HG03060 (cell line): ENCODE measurements around the gene PRUNE2.
"Not testable (repeated sequence)": the region's sequence is repeated elsewhere in the genome, so short reads cannot be mapped to it uniquely, and the experiment has no call there.

Experiments
- ATAC-seq: cut with Tn5 transposase; IDR thresholded peaks from one replicate; pipeline ENCODE4 v1.9.1; 2021; ENCODE audit warnings: low read depth, moderate number of reproducible peaks; ENCODE audit not compliant: unreplicated experiment

The PRUNE2 gene, protein sequence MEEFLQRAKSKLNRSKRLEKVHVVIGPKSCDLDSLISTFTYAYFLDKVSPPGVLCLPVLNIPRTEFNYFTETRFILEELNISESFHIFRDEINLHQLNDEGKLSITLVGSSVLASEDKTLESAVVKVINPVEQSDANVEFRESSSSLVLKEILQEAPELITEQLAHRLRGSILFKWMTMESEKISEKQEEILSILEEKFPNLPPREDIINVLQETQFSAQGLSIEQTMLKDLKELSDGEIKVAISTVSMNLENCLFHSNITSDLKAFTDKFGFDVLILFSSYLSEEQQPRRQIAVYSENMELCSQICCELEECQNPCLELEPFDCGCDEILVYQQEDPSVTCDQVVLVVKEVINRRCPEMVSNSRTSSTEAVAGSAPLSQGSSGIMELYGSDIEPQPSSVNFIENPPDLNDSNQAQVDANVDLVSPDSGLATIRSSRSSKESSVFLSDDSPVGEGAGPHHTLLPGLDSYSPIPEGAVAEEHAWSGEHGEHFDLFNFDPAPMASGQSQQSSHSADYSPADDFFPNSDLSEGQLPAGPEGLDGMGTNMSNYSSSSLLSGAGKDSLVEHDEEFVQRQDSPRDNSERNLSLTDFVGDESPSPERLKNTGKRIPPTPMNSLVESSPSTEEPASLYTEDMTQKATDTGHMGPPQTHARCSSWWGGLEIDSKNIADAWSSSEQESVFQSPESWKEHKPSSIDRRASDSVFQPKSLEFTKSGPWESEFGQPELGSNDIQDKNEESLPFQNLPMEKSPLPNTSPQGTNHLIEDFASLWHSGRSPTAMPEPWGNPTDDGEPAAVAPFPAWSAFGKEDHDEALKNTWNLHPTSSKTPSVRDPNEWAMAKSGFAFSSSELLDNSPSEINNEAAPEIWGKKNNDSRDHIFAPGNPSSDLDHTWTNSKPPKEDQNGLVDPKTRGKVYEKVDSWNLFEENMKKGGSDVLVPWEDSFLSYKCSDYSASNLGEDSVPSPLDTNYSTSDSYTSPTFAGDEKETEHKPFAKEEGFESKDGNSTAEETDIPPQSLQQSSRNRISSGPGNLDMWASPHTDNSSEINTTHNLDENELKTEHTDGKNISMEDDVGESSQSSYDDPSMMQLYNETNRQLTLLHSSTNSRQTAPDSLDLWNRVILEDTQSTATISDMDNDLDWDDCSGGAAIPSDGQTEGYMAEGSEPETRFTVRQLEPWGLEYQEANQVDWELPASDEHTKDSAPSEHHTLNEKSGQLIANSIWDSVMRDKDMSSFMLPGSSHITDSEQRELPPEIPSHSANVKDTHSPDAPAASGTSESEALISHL (N-terminal part only)

DNA sequence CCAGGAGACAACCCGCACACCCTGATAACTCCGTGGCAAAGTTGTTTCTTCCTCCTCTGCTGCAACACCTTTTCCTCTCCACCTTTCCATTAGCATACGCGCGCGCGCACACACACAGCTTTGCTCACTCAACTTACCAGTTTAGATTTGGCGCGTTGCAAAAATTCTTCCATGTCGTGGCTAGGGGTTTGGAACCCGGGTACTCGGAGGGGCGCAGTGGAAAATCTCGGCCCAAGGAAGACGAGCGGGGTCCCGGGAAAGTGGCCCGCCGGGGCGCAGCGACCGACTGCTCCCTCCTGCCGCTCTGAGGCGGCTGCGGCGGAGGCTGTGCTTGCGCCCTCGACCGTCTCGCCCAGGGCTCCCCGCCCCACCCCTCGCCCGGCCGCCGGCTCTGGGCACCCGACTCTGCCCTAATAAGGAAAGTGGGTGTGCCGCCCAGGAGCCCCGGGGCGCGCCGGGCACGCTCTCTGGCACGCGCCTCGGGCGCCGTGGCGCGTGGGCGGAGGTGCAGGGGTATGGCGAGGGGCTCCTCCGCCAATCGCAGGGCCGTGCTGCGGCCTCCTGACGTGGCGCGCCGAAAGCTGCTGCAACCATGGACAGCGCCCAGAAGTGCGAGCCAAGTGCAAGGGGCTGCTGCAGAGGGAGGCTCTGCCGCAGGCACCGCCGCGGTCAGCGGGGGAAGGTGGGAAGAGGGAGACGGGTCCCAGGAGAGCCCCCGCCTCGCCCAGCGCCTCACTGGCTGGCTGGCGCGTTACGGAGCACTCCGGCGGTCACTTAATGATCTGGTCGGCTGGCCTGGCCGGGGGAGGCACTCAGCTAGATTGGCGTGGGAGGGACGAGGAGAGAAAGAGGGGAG is at the start of gene PRUNE2:
Gene PRUNE2, minus strand, starts transcription at position 324 of the 856 bp plus-strand sequence. Its CDS starts 151 bp downstream, at position 173.
- ATAC-seq = no peak

DNA sequence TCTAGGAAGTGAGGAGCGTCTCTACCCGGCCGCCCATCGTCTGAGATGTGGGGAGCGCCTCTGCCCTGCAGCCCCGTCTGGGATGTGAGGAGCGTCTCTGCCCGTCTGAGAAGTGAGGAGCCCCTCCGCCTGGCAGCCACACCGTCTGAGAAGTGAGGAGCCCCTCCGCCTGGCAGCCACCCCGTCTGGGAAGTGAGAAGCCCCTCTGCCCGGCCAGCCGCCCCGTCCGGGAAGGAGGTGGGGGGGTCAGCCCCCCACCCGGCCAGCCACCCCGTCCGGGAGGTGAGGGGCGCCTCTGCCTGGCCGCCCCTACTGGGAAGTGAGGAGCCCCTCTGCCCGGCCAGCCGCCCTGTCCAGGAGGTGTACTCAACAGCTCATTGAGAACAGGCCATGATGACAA is 49.5 kb upstream of the PRUNE2 start:
- ATAC-seq = not testable (repeated sequence)

DNA sequence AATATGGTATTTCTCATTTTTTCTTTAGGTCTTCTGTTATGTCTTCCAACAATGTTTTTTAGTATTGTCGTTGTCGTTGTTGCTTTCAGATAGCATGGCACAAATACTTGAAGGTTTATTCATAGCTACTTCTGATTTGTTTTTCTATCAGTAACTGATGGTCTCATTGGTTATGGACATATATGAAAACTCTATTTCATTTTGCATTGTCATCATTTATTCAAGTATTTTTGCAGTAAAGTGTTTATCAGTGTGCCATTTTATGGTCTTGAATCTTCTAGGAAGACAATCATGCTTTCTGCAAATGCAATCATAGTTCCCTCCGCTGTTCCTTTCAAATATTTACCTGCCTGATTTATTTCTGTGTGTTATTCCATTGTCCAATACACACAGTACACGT is 44.0 kb upstream of the PRUNE2 start:
- no peak for ATAC-seq

DNA sequence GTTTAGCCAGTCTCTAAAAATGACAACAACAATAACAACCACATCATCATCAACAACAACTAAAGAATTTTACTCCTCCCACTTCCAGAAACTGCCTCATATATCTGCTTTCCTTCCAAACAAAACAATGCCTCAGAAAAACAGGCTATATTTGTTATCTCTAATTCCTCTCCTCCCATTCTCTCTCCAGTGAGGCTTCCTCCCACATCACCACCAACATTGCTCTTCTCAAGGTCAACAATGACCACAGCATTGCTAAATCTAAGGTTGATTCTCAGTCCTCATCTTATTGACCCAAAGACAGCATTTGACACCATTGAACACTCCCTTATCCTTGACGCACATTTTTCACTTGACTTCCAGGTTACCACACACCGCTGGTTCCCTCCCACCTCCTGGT is 38.1 kb upstream of the PRUNE2 start:
- ATAC-seq = no peak

DNA sequence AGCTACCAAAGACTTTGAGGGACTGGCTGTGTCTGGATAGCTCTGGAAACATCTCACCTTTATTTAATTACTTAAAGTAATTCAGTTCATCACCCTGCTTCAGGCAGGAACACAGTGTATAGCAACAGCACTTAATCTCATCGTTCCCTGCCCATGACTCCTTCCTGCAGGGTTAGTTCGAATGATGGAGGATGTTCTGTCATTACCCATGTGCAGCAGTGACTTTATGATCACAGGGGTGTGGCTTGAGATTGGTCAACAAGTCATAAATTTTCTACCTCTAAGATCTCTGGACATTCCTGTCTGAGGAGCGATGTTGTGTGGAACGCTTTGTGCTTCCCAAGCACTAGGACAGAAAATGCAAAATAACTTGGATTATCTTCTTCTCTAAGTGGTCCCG is 37.1 kb upstream of the PRUNE2 start:
- no peak for ATAC-seq

DNA sequence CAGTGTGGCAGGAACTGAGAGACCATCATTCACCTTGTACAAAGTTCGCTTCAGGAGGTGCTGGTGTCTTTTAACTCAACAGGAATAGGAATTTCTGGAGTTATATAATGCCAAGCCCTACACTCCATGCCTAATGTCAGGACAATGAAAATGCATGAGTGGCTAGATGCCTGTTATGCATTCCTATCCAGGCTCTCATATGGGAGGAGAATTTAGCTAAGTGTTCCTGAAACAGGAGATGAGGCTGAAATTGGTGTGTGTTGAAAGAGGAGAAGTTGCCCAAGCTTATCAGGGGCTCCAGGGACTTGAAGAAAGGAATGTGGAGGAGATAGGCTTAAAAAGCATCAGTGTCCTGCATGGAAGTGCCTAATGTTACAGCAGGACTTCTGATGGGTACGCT is 26.8 kb upstream of the PRUNE2 start:
- no peak for ATAC-seq

DNA sequence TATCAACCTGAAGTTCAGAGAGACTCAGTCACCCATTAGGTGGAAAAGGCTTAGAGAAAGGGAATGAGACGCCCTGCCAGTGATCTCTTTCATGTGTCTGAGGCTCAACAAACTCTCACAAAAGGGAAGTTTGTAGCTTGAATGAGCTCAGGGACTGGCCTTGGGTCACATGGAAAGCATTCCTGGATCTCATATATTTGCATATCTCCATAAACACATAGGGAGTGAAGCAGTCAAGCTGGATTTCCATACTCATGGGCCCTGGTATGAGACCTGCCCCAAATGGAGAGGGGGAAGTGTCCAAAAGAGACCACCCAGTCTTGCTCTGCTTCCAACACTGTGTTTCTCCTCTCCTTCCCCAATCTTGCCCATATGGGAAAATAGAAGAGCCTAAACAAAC is 26.4 kb upstream of the PRUNE2 start:
- ATAC-seq = no peak

DNA sequence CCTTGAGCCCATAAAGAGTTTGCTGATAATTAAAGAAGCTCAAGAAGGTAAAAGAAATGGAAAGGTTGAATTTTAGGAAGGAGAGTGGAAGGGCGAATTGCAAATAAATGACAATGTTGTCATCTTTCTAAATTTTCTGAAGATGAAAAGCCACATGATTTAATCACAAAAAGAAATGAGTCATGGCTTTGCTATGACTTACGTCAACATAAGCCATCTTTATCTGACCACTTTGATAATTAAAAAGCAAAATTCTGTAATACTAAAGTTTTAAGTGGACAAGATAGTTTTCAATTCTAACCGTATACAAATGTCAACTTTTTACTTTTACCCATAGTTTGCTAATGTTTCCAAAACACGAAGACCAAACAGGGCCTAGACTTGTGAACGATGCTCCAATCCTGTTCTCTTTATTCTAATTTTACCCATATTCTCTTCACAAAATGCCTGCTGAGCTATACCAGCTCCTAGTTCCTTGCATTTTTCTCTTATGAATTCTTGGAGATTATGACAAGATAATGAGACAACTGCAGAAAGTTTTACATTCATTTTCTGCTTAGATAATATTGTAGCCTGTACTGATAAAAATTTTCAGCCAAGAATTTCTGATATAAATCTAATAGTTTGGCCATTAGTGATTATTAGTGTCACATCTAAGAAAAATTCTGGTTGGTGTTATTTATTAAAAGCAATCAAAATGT is 21.8 kb upstream of the PRUNE2 start:
- no peak for ATAC-seq

DNA sequence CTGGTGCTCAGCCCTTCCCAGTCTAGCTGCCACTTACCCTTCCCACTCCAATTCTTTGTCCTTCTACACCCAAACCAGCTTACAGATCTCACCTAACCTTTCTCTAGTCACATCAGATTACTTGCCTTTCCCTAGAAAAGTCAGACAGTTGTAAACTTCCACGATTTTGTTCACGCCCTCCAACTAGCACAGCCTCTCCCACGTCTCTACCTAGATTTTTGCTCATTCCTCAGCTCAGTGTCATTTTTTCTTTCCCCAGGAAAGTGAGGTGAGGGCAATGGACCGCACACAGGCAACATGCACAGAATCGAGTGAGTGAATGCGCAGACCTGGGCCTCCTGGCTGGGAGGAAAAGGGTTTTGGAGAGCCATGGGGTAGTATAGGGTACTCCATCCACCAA is 20.9 kb upstream of the PRUNE2 start:
- ATAC-seq = no peak

DNA sequence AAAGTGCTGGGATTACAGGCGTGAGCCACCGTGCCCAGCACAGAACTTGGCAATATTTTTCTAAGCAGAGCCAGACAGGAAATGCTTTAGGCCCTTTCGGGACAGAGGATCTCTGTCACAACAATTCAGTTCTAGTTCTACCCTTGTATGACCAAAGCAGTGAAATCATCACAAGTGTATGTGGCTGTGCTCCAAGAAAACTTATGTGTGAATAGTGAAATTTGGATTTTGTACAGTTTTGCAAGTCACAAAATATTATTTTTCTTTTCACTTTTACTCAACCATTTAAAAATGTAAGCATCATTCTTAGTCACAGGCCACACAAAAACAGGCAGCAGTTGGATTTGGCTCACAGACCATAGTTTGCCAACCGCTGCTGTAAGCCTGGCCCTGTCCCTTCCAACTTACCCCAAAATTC is 20.4 kb upstream of the PRUNE2 start:
- ATAC-seq = no peak

DNA sequence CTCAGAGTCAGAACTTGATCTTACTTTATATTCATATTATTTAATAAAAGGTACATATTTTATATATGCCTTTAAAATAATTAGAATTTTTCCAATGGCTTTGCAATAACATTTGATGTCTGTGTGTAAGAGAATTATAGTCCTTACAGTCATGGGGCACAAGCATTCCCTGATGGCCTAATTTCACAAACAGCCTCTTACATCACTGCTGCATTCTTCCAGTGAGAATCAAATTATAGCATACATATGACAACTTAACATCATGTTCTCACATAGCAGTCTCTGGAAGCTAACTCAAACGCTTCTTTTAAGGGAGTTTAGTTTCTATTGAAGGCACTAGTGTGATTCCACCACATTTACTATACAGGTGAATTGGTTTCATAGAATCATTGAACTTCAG is 15.3 kb upstream of the PRUNE2 start:
- no peak for ATAC-seq

DNA sequence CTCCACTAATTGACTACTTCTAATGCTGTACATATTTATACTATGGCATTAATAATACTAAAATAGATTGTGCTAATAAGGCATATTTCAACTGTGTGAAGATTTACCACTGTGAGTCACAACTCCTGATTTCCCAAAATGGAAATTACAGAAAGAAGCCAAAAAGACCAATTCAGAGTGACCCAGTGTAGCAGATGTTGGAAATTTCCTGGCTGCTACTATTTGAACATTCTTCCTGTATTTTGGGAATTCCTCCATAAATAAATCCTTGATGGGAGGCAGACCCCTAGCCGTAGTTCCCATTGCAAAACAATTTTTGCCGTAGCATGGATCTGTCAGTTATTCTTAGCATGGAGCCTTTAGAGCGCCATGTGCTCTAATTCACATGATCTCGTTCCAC is 11.4 kb upstream of the PRUNE2 start:
- no peak for ATAC-seq

DNA sequence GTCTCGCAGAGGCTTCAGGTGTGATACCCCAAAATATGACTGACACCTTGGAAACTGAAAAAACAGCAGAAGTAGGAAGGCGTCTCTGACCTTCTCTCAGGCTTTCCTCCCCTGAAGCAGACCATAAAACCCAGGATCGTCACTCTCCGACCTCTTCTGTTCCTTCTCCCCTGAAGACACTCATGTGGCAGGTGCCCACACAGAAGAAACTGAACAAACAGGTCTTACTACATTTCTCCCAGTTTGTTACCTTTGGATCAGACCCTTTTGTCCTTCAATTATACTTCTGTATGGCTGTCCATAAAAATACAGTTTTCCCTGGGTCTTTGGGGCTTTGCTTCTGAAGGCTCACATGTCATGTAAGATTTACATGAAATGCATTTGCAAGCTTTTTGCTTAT is 10.3 kb upstream of the PRUNE2 start:
- no peak for ATAC-seq

DNA sequence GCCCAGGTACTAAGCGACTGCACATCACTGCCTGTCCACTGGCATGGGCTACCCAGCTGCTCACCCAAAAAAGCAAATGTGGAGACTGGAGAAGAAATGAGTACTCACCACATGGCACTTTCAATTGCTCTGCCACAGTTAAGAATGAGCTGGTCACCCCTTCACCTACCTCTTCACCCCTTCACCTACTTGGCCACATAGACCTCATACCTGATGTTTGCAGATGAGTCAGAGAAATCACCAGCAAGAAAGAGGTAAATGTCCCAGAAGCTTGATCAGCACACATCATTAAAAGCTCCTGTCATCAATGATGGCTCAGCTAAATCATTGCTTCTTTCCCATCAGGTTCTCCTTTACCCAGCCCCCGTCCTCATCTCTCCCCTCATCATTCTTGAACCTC is 7.6 kb upstream of the PRUNE2 start:
- ATAC-seq = no peak

DNA sequence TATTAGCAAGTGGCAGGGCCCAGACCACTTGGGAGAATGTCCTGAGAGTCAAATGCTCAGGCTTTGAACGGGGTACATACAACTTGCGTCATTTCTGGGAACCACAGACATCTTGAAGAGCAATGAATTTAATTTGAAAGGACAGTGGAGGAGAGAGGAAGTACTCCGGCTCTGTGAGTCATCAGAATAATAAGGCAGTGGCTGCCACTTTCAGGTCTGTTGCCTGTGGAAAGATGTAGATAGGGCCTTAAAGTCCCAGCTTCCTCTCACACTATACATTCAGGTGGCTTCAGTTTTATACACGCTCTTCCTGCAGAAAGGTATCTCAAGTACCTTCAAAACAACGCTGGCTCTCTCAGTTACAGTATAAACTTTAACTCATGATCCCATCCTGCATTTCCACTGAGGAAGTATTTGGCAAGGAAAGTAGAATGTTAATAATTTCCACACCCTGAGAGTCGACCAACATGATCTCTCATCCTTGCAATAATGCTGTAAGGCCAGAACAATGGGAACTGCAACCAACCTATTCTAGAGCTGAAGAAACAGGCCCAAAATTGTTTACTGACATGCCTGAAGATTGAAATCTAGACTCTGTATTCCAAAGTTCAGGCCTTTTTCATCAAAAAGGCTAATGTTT is 6.8 kb upstream of the PRUNE2 start:
- peak; percentile 62 for ATAC-seq

DNA sequence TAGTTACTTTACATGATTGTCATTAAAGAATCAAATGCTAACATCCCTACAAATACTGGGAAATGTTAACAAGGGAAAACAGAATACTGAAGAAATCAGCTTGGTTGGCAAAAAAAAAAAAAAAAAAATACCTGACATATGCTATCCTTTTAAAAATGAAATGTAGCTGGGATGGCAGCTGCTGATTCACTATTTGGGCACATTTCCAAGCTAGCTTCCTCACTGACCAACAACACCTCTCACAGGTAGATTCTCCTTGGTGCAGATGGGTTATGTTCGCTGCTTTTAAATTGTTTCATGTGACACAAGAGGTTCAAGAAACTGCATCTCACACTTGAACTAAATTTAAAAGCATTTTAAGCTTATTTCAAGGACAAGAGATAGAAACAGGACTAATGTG is 6.1 kb upstream of the PRUNE2 start:
- ATAC-seq = no peak

DNA sequence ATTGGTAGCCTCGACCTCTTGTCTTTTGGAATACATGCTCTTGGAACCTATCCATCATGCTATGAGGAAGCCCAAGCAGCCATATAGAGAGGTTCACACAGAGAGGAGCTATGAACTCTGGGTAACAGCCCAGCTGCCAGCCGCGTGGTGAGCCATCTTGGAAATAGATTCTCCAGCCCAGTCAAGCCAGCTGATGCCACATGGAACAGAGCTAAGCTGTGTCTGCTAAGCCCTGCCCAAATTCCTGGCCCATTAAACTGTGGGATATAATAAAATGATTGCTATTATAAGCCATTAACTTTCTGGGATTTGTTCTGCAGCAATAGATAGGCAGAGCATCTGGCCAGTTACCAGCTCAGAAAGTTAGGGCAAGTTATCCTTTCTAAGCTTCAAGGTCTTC is 4.9 kb upstream of the PRUNE2 start:
- ATAC-seq = no peak

DNA sequence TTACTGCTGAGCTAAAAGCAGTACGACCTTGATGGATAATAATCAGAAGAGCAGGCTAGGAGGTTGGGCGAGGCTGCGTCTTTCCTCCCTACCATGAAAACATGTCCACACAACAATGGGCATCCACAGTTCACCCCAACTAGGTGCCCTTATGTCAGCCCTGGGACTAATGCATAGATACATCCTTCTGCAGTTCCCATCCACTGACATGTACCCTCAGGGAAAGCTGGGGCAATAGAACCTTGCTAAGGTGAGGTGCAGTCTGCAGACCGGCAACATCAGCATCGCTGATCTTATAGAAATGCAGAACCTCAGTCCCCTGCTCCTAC is 697 bp upstream of the PRUNE2 start:
- no peak for ATAC-seq
